Lower lobe of right lung (tissue), 2 donors: ENCODE measurements around the gene FRMD4A. TPM values are rescaled to one million over a fixed set of nuclear protein-coding genes. Genes with fewer than 3 reads are reported as not detected.

ENCODE experiments used
- ATAC-seq, 2 donors: fragments of 200-7000 bp; cut with Tn5 transposase; one replicate each; pipeline ENCODE4 v1.9.1; 2020 to 2022; ENCODE audit warnings: mild to moderate bottlenecking in 2 of 2, moderate library complexity in 2 of 2
- DNase-seq: peaks from one replicate; pipeline ENCODE4 v3.0.0-alpha.2; 2020
- H3K27ac ChIP-seq: fragments of 200-600 bp; one replicate; pipeline ENCODE4 v1.8.0; 2022
- H3K27me3 ChIP-seq: fragments of 200-600 bp; one replicate; pipeline ENCODE4 v1.8.0; 2022; ENCODE audit warnings: low read depth
- H3K36me3 ChIP-seq: fragments of 200-600 bp; one replicate; pipeline ENCODE4 v1.8.0; 2022; ENCODE audit warnings: mild to moderate bottlenecking
- H3K4me1 ChIP-seq: fragments of 200-600 bp; one replicate; pipeline ENCODE4 v1.8.0; 2022
- H3K4me3 ChIP-seq: fragments of 200-600 bp; one replicate; pipeline ENCODE4 v1.8.0; 2022; ENCODE audit warnings: mild to moderate bottlenecking
- H3K9me3 ChIP-seq: fragments of 200-600 bp; one replicate; pipeline ENCODE4 v1.8.0; 2022
- intact Hi-C: fragments of 100-400 bp; cut with DNase I; formaldehyde crosslinking; loops from one replicate; pipeline ENCODE4 v1.11.0; 2022
- total RNA-seq: library from RNA; stranded (reverse); fragmentation: NEBNext Ultra II Directional; extraction: Animal tissue kit (Norgen Biotek cat#: 25700); gene quantifications from one replicate; pipeline ENCODE4 v1.2.1, GENCODE V29; 2021
- TF ChIP-seq, protein P1 (sequence below): fragments of 200-600 bp; IDR thresholded peaks from one replicate; pipeline ENCODE4 v1.8.0; 2022; ENCODE audit warnings: antibody characterized with exemption, mild to moderate bottlenecking
- donor health status: DM: no; HTN: yes; CAD: no; lungs with severe emphysema.

Gene FRMD4A
- total RNA-seq, 1 donor from 2014 or later, result 64.8 TPM

GRCh38 chr10:13711291-13711690, 619.4 kb downstream of the FRMD4A start:
- TF ChIP-seq, protein P1, sequence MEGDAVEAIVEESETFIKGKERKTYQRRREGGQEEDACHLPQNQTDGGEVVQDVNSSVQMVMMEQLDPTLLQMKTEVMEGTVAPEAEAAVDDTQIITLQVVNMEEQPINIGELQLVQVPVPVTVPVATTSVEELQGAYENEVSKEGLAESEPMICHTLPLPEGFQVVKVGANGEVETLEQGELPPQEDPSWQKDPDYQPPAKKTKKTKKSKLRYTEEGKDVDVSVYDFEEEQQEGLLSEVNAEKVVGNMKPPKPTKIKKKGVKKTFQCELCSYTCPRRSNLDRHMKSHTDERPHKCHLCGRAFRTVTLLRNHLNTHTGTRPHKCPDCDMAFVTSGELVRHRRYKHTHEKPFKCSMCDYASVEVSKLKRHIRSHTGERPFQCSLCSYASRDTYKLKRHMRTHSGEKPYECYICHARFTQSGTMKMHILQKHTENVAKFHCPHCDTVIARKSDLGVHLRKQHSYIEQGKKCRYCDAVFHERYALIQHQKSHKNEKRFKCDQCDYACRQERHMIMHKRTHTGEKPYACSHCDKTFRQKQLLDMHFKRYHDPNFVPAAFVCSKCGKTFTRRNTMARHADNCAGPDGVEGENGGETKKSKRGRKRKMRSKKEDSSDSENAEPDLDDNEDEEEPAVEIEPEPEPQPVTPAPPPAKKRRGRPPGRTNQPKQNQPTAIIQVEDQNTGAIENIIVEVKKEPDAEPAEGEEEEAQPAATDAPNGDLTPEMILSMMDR, result no peak
- no peak for DNase-seq
- Histone ChIP-seq H3K27ac (no peak overlapping the region), H3K36me3 (no peaks in the 10 kb centered on the region), H3K4me1 (peaks cover 41% of the 10 kb centered on the region), H3K27me3 (no peaks in the 10 kb centered on the region), H3K9me3 (no peaks in the 10 kb centered on the region), H3K4me3 (no peak overlapping the region)
- no peak for ATAC-seq
- intact Hi-C loops, result no loop called here

DNA sequence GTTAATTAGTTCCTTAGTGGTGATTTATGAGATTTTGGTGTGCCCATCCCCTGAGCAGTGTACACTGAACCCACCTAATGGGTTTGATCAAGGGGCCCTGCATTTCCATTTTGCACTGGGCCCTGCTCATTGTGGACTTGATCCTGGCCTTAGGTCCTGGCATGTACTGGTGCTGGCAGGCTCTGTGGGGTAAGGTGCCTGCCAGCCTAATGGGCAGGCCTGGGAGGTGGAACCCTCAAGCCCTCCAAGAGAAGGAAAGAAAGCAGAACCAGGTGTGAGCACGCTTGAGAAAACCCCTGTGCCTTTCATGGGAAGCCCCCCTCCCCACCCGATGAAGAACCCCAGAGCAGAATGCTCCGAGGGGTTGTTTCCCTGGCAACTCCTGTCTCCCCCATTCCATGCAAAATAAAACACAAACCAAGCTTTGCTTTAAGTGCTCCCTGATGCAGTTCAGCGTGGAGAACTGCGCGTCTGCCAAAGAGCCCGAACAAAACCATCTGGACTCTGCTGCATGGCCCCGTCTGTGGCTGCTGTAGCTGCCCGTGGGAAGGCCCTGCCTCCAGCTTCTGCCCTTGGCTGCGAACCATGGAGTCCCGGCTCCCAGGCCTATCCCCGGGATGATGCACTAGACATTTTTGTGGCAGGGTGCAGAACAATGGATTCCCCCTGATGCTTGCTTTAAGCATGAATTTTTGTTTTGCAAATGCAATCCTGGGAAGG, 620.6 kb downstream of the FRMD4A start:
- ATAC-seq, result no peak
- no peaks in the 10 kb centered on the region for H3K27me3 ChIP-seq
- no peak overlapping the region for H3K27ac ChIP-seq
- no peak overlapping the region for H3K4me3 ChIP-seq
- no peaks in the 10 kb centered on the region for H3K36me3 ChIP-seq
- DNase-seq, result no peak
- H3K9me3 ChIP-seq, result no peaks in the 10 kb centered on the region
- peaks cover 46% of the 10 kb centered on the region for H3K4me1 ChIP-seq
- intact Hi-C loops, result no loop called here
- TF ChIP-seq, protein P1, result no peak

- intact Hi-C loops, result no loop called here
- Histone ChIP-seq H3K27me3 (no peaks in the 10 kb centered on the region), H3K4me3 (peak overlapping the region; percentile 56), H3K9me3 (no peaks in the 10 kb centered on the region), H3K36me3 (no peaks in the 10 kb centered on the region), H3K27ac (peak overlapping the region; percentile 73), H3K4me1 (peaks cover 58% of the 10 kb centered on the region)
- ATAC-seq, result no peak
- TF ChIP-seq, protein P1, result no peak
- no peak for DNase-seq
These were observed 622.3 kb downstream of the FRMD4A start for GRCh38 chr10:13708256-13708990.

- no peaks in the 10 kb centered on the region for H3K9me3 ChIP-seq
- intact Hi-C loops, result no loop called here
- H3K27me3 ChIP-seq, result no peaks in the 10 kb centered on the region
- peak overlapping the region; percentile 56 for H3K4me3 ChIP-seq
- TF ChIP-seq, protein P1, result no peak
- no peaks in the 10 kb centered on the region for H3K36me3 ChIP-seq
- DNase-seq, result peak; percentile 58
- peak; percentile 79 to 89 for ATAC-seq
- peaks cover 47% of the 10 kb centered on the region for H3K4me1 ChIP-seq
- H3K27ac ChIP-seq, result peak overlapping the region; percentile 73
These were observed 623.4 kb downstream of the FRMD4A start for GRCh38 chr10:13707156-13707881.

- Histone ChIP-seq H3K36me3 (peaks cover 2% of the 10 kb centered on the region), H3K4me1 (peaks cover 40% of the 10 kb centered on the region), H3K27ac (peak overlapping the region; percentile 73), H3K4me3 (peak overlapping the region; percentile 56), H3K9me3 (no peaks in the 10 kb centered on the region), H3K27me3 (no peaks in the 10 kb centered on the region)
- intact Hi-C loops, result no loop called here
- DNase-seq (no peak), ATAC-seq (peak in 1 of 2 donors; percentile 12)
- TF ChIP-seq, protein P1, result no peak
These were observed 624.1 kb downstream of the FRMD4A start for GRCh38 chr10:13706604-13707003.
